ENCODE data around the gene ECHDC1. TPM values are rescaled to one million over a fixed set of nuclear protein-coding genes. Genes with fewer than 3 reads are reported as not detected.

Gene ECHDC1
- total and polyA plus RNA-seq, 2 of the 8 experiments (the other 6 are each of a cell fraction or from before 2014, with no cell fraction given) = 11.3 to 60.5 TPM

DNA sequence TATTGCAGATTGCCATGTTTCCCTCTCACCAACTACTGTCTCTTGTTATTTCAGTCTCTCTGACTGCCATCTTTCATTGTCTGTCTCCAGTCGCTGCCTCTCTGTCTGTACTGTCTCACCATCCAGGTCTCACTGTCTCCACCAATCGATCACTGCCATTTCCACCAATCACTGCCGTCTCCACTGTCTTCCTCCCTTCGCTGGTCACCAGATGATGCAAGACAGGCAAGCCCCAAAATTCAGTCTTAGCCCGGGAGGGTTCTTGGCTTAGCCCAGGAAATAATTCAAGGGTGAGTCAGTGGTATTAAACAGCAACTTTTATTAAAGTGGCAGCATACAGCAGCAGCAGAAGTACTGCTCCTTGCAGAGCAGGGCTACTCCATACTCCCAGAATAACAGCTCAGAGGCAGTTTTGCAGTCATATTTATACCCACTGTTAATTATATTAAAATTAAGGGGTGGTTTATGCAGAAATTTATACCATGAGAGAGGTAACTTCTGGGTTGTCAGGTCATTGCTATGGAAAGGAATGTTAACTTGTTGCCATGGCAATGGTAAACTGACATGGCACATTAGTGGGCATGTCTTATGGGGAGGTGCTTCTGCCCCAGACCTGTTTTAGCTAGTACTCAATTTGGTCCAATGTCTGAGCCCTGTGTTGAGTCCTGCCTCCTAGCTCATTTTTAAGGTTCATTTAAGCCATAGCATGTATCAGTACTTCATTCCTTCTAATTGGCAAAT is 23.0 kb upstream of the ECHDC1 start:
- Histone ChIP-seq H3K36me3 (ENCODE audit: control insufficient read depth in 2 of 4, insufficient read depth in 4 of 4, low read length in 3 of 4) (no peaks in the 10 kb centered on the region), H2AFZ (ENCODE audit: low read length) (no peak overlapping the region), H3K18ac (ENCODE audit: extremely low read depth, low read length) (peak overlapping the region; percentile 39; the same call in 1 of the 2 replicates), H3K23ac (ENCODE audit: insufficient read length) (no peak overlapping the region), H2BK12ac (ENCODE audit: low read depth, low read length) (peak overlapping the region; percentile 65; the same call in 1 of the 2 replicates), H3K56ac (replicated peaks; ENCODE audit: insufficient read length, low read depth, low read length) (peak overlapping the region; percentile 46), H3K4me2 (ENCODE audit: insufficient read depth in 1 of 2, low read depth in 2 of 2, low read length in 2 of 2) (no peak overlapping the region), H4K8ac (ENCODE audit: extremely low read depth, insufficient read depth, low read length) (no peak overlapping the region), H3K4ac (replicated peaks; ENCODE audit: insufficient read length, low read depth, low read length) (no peak overlapping the region), H2BK20ac (ENCODE audit: low read length) (no peak overlapping the region; the same call in 1 of the 2 replicates), H3K4me3 (ENCODE audit: extremely low read depth in 1 of 4, insufficient read depth in 2 of 4, low read depth in 3 of 4, low read length in 4 of 4) (no peak overlapping the region), H3K27ac (ENCODE audit: low read depth, low read length) (no peak overlapping the region), H2BK120ac (replicated peaks; ENCODE audit: low read depth, low read length) (peak overlapping the region; percentile 64), H2BK15ac (ENCODE audit: low read length) (no peak overlapping the region), H3K79me2 (ENCODE audit: control insufficient read depth in 1 of 2, insufficient read depth in 2 of 2, low read length in 2 of 2) (no peaks in the 10 kb centered on the region; a peak in 1 of 4 replicates), H3K27me3 (replicated peaks in 1 of 4; ENCODE audit: control insufficient read depth in 3 of 4, extremely low read depth in 1 of 4, insufficient read depth in 3 of 4, low read length in 3 of 4) (no peaks in the 10 kb centered on the region), H3K4me1 (replicated peaks in 1 of 4; ENCODE audit: control insufficient read depth in 3 of 4, insufficient read depth in 4 of 4, low read length in 3 of 4) (no peaks in the 10 kb centered on the region), H4K91ac (replicated peaks; ENCODE audit: insufficient read length, low read length) (no peak overlapping the region), H4K20me1 (replicated peaks in 1 of 2; ENCODE audit: control insufficient read depth in 1 of 2, insufficient read depth in 2 of 2, low read length in 2 of 2) (no peaks in the 10 kb centered on the region), H3K9ac (replicated peaks in 1 of 4; ENCODE audit: extremely low read depth in 1 of 4, low read depth in 3 of 4, low read length in 3 of 4) (no peak overlapping the region), H2BK5ac (ENCODE audit: low read depth, low read length) (peak overlapping the region; percentile 68), H3K79me1 (ENCODE audit: low read depth, low read length) (no peaks in the 10 kb centered on the region), H3K23me2 (ENCODE audit: low read depth, low read length) (no peaks in the 10 kb centered on the region), H3K9me3 (ENCODE audit: insufficient read depth in 2 of 2, low read depth in 1 of 2, low read length in 1 of 2) (no peaks in the 10 kb centered on the region), H4K5ac (ENCODE audit: insufficient read length, low read depth, low read length) (no peak overlapping the region), H2AK5ac (ENCODE audit: low read depth, low read length) (peak overlapping the region; percentile 28; the same call in 1 of the 2 replicates), H3K14ac (ENCODE audit: insufficient read length) (no peak overlapping the region)
- FAIRE-seq (no peak), DNase-seq (ENCODE audit: low read depth in 1 of 2, low spot score in 2 of 2) (no peak)
- TF ChIP-seq KDM1A (IDR thresholded peaks at IDR 0.05; ENCODE audit: borderline replicate concordance, low read length) = no peak
- peak; percentile 71; the same call in 1 of the 2 replicates for TF ChIP-seq CEBPB (IDR thresholded peaks at IDR 0.05; ENCODE audit: low read depth, low read length)
- ChIA-PET POLR2A (ENCODE audit: partially characterized antibody) (no interaction called here), CTCF (ENCODE audit: partially characterized antibody) (interaction anchor here (1.1 to 1.3 kb wide), 3 partner anchors 24 to 149 kb away, joined by 3 read pairs; no protein-coding TSS in a partner anchor)
- 57% methylated on average over 5 of the region's 5 CpGs; no CpG with 5 or more reads in 1 of the 2 experiments for WGBS, 2 experiments (ENCODE audit: extremely low coverage in 1 of 2, insufficient coverage in 1 of 2, insufficient read length in 1 of 2, insufficient replicate concordance in 2 of 2, low coverage in 1 of 2, low lambda C conversion rate in 2 of 2, missing lambda C conversion rate in 1 of 2)
